Nephron progenitor cell (in vitro differentiated cells): ENCODE data around the gene GRM8.

Experiments used
- DNase-seq: peaks from one replicate; pipeline ENCODE4 v3.0.0; 2021
- H3K27ac Mint-ChIP-seq: 2 replicates; pipeline ENCODE4 v1.8.0; 2021; ENCODE audit warnings: mild to moderate bottlenecking, moderate library complexity, mixed read lengths
- H3K27me3 Mint-ChIP-seq: 2 replicates; pipeline ENCODE4 v1.8.0; 2021; ENCODE audit warnings: mild to moderate bottlenecking, low read depth, mixed read lengths; ENCODE audit not compliant: poor library complexity
- H3K36me3 Mint-ChIP-seq: 2 replicates; pipeline ENCODE4 v1.8.0; 2021; ENCODE audit warnings: low read depth, mixed read lengths
- H3K4me1 Mint-ChIP-seq: 2 replicates; pipeline ENCODE4 v1.8.0; 2021; ENCODE audit warnings: mixed read lengths
- H3K4me3 Mint-ChIP-seq: 2 replicates; pipeline ENCODE4 v1.8.0; 2021; ENCODE audit warnings: mild to moderate bottlenecking, moderate library complexity, mixed read lengths
- H3K9me3 Mint-ChIP-seq: 2 replicates; pipeline ENCODE4 v1.8.0; 2021; ENCODE audit warnings: mild to moderate bottlenecking, moderate library complexity, mixed read lengths
- TF ChIP-seq, protein P1 (sequence below): fragments of 200-600 bp; sonication (generic); IDR thresholded peaks from 2 replicates; pipeline ENCODE4 v1.5.0; 2021; ENCODE audit warnings: antibody characterized with exemption

Gene GRM8

DNA sequence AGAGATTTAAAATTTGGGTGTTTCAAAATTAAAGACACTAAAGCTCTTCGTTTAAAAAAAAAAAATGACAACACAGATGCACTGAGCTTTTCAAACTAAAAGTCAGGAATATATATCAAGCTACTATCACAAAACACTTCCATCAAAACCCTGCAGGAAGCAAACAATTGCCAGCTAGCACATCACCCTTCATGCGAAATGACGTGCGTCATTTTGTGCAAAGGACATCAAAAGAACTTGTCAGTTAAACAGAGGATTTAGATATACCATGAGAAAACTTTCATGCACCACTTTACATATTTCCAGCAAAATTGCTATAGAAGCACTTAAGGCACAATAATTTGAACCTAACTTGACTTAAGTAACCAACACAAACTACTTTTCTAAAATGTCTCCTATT, 264.7 kb downstream of the GRM8 start:
- Mint-ChIP-seq H3K27ac (no peak overlapping the region), H3K4me3 (no peak overlapping the region), H3K36me3 (no peaks in the 10 kb centered on the region), H3K4me1 (no peaks in the 10 kb centered on the region), H3K27me3 (peaks cover 4% of the 10 kb centered on the region), H3K9me3 (no peaks in the 10 kb centered on the region)
- TF ChIP-seq, protein P1, sequence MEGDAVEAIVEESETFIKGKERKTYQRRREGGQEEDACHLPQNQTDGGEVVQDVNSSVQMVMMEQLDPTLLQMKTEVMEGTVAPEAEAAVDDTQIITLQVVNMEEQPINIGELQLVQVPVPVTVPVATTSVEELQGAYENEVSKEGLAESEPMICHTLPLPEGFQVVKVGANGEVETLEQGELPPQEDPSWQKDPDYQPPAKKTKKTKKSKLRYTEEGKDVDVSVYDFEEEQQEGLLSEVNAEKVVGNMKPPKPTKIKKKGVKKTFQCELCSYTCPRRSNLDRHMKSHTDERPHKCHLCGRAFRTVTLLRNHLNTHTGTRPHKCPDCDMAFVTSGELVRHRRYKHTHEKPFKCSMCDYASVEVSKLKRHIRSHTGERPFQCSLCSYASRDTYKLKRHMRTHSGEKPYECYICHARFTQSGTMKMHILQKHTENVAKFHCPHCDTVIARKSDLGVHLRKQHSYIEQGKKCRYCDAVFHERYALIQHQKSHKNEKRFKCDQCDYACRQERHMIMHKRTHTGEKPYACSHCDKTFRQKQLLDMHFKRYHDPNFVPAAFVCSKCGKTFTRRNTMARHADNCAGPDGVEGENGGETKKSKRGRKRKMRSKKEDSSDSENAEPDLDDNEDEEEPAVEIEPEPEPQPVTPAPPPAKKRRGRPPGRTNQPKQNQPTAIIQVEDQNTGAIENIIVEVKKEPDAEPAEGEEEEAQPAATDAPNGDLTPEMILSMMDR = no peak
- no peak for DNase-seq

DNA sequence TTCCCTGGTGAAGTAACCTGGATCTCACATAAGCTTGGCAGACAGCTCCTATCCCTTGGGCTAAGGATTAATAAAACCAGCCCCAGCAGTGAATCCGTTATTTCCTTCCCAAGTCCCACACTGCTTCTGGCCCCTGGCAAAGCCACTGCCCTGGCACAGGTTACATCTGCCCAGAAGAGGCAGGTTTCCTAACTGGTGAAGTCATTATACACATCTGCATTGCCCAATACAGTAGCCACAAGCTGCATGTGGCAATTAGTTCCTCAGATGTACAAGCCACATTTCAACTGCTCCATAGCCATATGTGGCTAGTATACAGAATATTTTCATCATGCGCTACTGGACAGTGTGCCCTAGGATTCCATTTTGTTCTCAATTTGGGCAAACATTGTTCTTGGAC, 273.0 kb downstream of the GRM8 start:
- no peaks in the 10 kb centered on the region for H3K4me1 Mint-ChIP-seq
- no peak overlapping the region for H3K27ac Mint-ChIP-seq
- no peak overlapping the region for H3K4me3 Mint-ChIP-seq
- no peaks in the 10 kb centered on the region for H3K27me3 Mint-ChIP-seq
- H3K36me3 Mint-ChIP-seq = no peaks in the 10 kb centered on the region
- TF ChIP-seq, protein P1 = no peak
- H3K9me3 Mint-ChIP-seq = no peaks in the 10 kb centered on the region
- DNase-seq = no peak

DNA sequence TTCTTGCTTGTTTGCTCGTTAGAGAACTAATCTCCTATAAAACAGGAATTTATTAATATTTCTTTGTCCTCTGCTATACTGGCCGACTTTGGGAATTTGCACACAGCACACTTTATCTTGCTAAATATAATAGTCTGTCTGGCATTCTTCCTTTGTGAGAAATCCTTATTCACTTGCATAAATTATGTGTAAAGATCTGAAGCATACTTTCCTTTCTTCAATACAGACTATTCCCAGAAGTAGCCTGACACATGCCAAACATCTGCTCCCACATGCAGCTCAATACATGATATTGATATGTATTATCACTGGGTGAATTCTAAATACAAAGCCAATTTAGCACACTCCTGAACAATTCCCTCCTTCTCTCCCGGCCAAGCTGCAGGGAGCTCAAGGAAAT, 273.9 kb downstream of the GRM8 start:
- Mint-ChIP-seq H3K27ac (no peak overlapping the region), H3K36me3 (no peaks in the 10 kb centered on the region), H3K9me3 (no peaks in the 10 kb centered on the region), H3K4me3 (no peak overlapping the region), H3K4me1 (no peaks in the 10 kb centered on the region), H3K27me3 (no peaks in the 10 kb centered on the region)
- TF ChIP-seq, protein P1 = no peak
- no peak for DNase-seq

- TF ChIP-seq, protein P1 = no peak
- no peak for DNase-seq
- Mint-ChIP-seq H3K4me3 (no peak overlapping the region), H3K36me3 (no peaks in the 10 kb centered on the region), H3K27ac (no peak overlapping the region), H3K27me3 (peaks cover 4% of the 10 kb centered on the region), H3K9me3 (no peaks in the 10 kb centered on the region), H3K4me1 (no peaks in the 10 kb centered on the region)
Observed at GRCh38 chr7:126973066-126973465, 279.7 kb downstream of the GRM8 start.

- no peaks in the 10 kb centered on the region for H3K9me3 Mint-ChIP-seq
- H3K36me3 Mint-ChIP-seq = no peaks in the 10 kb centered on the region
- H3K27ac Mint-ChIP-seq = no peak overlapping the region
- TF ChIP-seq, protein P1 = no peak
- peaks cover 4% of the 10 kb centered on the region for H3K27me3 Mint-ChIP-seq
- no peak for DNase-seq
- no peaks in the 10 kb centered on the region for H3K4me1 Mint-ChIP-seq
- no peak overlapping the region for H3K4me3 Mint-ChIP-seq
Observed at GRCh38 chr7:126972571-126972970, 280.2 kb downstream of the GRM8 start.

- no peaks in the 10 kb centered on the region for H3K36me3 Mint-ChIP-seq
- no peak overlapping the region for H3K27ac Mint-ChIP-seq
- no peak overlapping the region for H3K4me3 Mint-ChIP-seq
- TF ChIP-seq, protein P1 = no peak
- peaks cover 23% of the 10 kb centered on the region for H3K4me1 Mint-ChIP-seq
- no peaks in the 10 kb centered on the region for H3K9me3 Mint-ChIP-seq
- DNase-seq = no peak
- H3K27me3 Mint-ChIP-seq = no peaks in the 10 kb centered on the region
Observed at GRCh38 chr7:126959649-126960048, 293.1 kb downstream of the GRM8 start.
